GM18909 (cell line): ENCODE measurements around the gene HIVEP3.

ENCODE experiments used
- ATAC-seq: cut with Tn5 transposase; IDR thresholded peaks from one replicate; pipeline ENCODE4 v1.9.1; 2021; ENCODE audit warnings: mild to moderate bottlenecking; ENCODE audit not compliant: unreplicated experiment, poor library complexity

The HIVEP3 gene

DNA sequence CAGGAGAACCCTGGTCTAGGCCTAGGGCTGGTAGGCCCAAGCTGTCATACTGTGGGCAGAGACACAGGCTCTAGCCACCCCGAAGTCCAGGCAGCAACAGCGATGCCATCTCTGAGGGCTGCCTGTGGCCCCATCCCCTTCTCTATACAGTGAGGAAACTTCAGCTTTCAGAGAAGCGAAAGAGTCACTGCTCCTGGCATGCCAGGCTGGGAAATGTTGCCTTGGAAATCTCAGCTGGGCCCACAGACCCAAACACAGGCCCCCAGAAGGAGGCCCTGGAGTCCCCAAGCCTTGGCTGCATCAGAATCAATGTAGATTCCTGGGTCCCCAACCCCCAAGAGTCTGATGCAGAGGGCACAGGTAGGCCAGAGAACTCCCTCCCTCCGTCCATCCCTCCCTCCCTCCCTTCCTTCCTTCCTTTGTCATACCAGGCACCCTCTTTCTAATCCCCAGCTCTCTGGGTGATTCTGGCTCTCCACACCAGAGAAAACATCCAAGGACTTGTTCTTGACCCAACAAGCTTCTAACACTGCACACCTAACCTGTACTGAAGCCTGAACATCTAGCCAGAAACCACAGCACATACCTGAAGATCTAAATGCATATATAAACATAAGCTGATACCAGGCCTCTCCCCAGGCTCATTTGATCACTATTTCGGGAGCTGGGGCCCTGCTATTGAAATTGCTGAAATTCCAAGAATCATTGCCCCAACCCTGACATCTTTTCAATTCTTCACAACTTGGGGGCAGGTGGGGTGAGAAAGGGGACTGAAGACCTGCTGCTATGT lies 291.0 kb downstream of the HIVEP3 start:
- ATAC-seq = no peak

GRCh38 chr1:41626616-41627375 lies 291.9 kb downstream of the HIVEP3 start:
- no peak for ATAC-seq

- no peak for ATAC-seq
Observed at GRCh38 chr1:41626146-41626545, 292.6 kb downstream of the HIVEP3 start.

DNA sequence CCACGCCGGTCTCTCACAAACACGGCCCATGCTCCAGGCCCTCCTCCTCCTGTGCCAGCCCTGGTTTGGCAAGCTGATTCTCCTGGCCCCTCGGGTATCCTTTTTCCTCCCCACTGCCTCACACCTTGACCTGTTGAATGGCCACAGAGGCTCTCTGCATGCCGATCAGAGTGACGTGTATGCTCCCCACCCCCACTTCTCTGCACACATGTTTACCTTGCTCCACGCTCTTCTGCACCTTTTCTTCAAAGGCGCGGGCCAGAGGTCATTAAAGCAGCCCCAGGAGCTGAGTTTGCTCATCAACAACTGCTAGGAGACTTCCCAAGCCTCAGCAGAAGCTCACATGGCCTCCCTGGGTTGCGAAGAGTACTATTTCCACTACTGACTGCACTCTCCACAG lies 295.0 kb downstream of the HIVEP3 start:
- peak; percentile 19 for ATAC-seq

GRCh38 chr1:41622859-41623732 lies 295.6 kb downstream of the HIVEP3 start:
- ATAC-seq = peak; percentile 77

GRCh38 chr1:41622402-41622801 lies 296.3 kb downstream of the HIVEP3 start:
- no peak for ATAC-seq

- no peak for ATAC-seq
Observed at GRCh38 chr1:41621791-41622190, 296.9 kb downstream of the HIVEP3 start.

DNA sequence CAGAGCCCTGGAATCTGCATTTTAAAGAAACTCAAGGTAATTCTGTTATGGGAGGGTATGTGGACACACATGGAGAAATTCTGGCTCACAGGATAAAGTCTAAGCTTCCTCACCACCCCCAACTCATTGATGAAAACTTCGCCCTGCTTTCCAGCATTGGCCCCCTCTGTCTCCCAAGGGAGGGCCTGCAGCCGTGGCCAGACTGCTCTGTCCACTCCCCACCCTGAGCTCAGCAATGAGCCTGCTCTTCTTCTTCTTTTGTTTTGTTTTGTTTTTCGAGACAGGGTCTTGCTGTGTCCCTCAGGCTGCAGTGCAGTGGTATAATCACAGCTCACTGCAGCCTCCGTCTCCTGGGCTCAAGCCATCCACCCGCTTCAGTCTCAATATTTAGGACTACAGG lies 297.5 kb downstream of the HIVEP3 start:
- ATAC-seq = no peak

GRCh38 chr1:41620365-41621169 lies 298.2 kb downstream of the HIVEP3 start:
- ATAC-seq = no peak

GRCh38 chr1:41619511-41620364 lies 299.0 kb downstream of the HIVEP3 start:
- no peak for ATAC-seq

GRCh38 chr1:41618871-41619270 lies 299.9 kb downstream of the HIVEP3 start:
- no peak for ATAC-seq

- ATAC-seq = no peak
Observed at GRCh38 chr1:41618066-41618825, 300.5 kb downstream of the HIVEP3 start.

DNA sequence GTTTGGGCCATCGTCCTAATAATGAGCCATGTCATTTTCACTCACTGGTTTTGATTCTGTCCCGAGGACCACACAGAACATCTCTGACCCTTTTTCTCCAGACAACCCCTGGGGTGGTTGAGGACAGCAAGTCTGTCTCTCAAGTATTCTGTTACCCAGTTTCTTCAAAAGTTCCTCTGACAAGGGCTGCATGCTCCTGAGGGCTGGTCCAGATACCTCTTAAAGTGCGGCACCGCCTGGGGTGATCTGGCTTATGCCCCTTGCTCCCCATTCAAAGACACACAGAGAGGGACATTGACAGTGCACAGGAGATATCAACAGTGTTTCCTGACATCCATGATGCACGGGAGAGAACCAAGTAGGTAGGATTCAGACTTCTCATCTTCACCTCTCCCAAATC lies 301.4 kb downstream of the HIVEP3 start:
- no peak for ATAC-seq

DNA sequence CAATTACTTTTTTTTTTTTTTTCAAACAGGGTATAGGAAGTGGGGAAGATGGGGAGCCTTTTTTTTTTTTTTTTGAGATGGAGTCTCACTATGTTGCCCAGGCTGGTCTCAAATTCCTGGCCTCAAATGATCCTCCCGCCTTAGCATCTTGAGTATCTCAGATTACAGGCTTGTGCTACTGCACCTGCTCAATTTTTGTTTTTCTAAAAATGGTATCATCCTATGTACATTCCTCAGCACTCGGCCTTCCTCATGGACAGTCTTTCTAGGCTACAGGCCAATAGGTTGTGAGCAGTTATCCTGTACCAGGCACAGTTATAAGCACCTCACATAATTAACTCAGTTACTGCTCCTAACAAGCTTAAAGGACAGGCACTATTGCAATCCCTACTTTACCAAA lies 302.2 kb downstream of the HIVEP3 start:
- no peak for ATAC-seq

GRCh38 chr1:41615981-41616380 lies 302.7 kb downstream of the HIVEP3 start:
- ATAC-seq = no peak

DNA sequence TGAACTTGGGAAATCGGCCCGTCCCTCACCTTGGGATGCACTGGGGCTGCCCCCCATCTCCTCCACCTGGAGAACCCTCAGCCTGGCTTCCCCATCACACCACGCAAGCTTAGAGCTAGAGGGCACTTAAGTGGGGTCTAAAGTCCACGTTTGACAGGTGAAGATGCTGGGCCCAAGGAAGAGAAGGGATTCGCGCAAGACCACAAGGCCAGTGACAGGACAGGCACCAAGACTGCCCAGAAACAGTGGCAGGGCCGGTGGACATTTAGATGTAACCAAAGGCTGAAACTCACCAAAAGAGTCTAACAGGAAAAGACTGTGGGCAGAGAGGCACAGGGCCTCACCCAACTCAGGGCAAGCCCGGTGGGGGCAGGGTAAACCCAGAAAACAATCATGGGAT lies 303.4 kb downstream of the HIVEP3 start:
- ATAC-seq = no peak

DNA sequence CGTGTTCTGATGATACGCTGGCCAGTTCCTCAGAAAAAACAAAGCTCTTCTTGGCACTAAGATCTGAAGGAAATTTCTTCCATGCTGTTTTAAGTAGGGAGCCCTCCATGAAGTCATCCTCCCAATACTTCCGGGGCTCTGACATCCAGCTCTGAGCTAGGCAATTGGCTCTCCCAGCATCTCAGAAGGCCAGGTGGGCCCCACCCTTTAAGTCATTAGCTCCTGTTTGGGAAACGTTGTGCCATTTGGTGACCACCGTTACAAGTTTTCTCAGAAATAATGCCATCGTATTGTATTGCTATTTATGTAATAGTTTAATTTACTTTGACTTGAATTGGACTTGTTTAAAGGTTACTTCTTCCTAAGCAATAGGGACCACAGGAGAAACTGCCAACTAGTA lies 303.9 kb downstream of the HIVEP3 start:
- ATAC-seq = no peak
